Upper lobe of right lung (tissue), 1 donor: Measurements from ENCODE around the gene SLC5A6. TPM values are rescaled to one million over a fixed set of nuclear protein-coding genes. Genes with fewer than 3 reads are reported as not detected.

Source experiments
- ATAC-seq: fragments of 200-7000 bp; cut with Tn5 transposase; one replicate; pipeline ENCODE4 v1.9.1; 2020; ENCODE audit warnings: mild to moderate bottlenecking, moderate library complexity
- DNase-seq: peaks from one replicate; pipeline ENCODE4 v3.0.0-alpha.2; 2020
- H3K27ac ChIP-seq: fragments of 200-600 bp; one replicate; pipeline ENCODE4 v1.8.0; 2022
- H3K27me3 ChIP-seq: fragments of 200-600 bp; one replicate; pipeline ENCODE4 v1.8.0; 2022; ENCODE audit warnings: mild to moderate bottlenecking
- H3K36me3 ChIP-seq: fragments of 200-600 bp; one replicate; pipeline ENCODE4 v1.8.0; 2022
- H3K4me1 ChIP-seq: fragments of 200-600 bp; one replicate; pipeline ENCODE4 v1.8.0; 2022
- H3K4me3 ChIP-seq: fragments of 200-600 bp; one replicate; pipeline ENCODE4 v1.8.0; 2022; ENCODE audit warnings: mild to moderate bottlenecking
- H3K9me3 ChIP-seq: fragments of 200-600 bp; one replicate; pipeline ENCODE4 v1.8.0; 2022
- intact Hi-C: fragments of 100-400 bp; cut with DNase I; formaldehyde crosslinking; loops from one replicate; pipeline ENCODE4 v1.11.0; 2022
- total RNA-seq: library from RNA; stranded (reverse); fragmentation: NEBNext Ultra II Directional; extraction: Animal tissue kit (Norgen Biotek cat#: 25700); gene quantifications from one replicate; pipeline ENCODE4 v1.2.1, GENCODE V29; 2021
- TF ChIP-seq, protein P1 (sequence below): fragments of 200-600 bp; IDR thresholded peaks from one replicate; pipeline ENCODE4 v1.8.0; 2022; ENCODE audit warnings: antibody characterized with exemption
- donor health status: DM: no; HTN: yes; CAD: no; lungs with severe emphysema.

Gene SLC5A6
- total RNA-seq, 1 donor from 2014 or later: 24.5 TPM

DNA sequence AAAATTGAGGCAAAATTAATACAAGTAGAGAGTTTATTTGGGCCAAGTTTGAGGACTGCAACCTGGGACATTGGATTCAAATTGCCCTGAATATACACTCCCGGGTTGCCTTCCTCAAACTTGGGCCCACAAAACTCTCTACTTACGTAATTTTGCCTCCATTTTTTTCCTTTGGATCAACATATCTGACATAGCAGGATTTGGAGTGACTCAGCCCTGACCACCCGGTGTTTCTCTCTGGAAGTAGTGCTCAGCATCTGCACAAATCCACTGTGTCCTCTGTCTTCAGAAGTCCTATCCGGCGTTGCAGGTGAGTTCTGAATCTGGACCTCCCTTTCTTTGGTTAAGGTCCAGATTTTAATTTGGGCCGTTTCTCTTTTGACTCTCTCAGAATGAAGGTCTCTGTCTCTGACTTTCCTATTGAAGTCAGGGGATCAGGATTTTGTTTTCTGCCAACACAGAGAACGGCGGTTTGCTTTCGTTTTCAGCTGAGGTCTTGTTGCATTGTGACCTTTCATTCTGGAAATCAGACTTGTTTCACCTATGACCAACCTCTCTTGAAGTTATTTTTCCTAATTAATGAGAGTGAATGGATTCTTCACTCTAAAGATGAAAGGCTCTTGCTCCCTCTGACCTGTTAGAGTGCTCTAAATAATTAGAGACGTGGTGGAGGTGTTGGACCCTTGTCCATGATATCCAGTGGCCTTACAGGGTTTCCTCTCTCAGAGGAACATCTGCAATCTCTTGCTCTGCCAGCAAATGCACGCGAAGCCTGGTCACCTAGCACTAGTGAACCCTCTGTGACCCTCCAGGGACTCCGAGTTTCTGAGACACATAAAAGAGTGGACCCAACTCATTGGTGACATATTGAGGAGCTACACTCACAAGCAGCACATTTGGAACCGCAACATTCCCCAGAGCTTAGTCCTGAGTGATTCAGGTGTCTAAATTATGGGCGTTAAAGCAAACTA lies 49.6 kb downstream of the SLC5A6 start:
- Histone ChIP-seq H3K4me3 (no peak overlapping the region), H3K9me3 (no peaks in the 10 kb centered on the region), H3K36me3 (no peaks in the 10 kb centered on the region), H3K27ac (no peak overlapping the region), H3K27me3 (no peaks in the 10 kb centered on the region), H3K4me1 (no peaks in the 10 kb centered on the region)
- DNase-seq: no peak
- no peak for ATAC-seq
- intact Hi-C loops: no loop called here
- TF ChIP-seq, protein P1, sequence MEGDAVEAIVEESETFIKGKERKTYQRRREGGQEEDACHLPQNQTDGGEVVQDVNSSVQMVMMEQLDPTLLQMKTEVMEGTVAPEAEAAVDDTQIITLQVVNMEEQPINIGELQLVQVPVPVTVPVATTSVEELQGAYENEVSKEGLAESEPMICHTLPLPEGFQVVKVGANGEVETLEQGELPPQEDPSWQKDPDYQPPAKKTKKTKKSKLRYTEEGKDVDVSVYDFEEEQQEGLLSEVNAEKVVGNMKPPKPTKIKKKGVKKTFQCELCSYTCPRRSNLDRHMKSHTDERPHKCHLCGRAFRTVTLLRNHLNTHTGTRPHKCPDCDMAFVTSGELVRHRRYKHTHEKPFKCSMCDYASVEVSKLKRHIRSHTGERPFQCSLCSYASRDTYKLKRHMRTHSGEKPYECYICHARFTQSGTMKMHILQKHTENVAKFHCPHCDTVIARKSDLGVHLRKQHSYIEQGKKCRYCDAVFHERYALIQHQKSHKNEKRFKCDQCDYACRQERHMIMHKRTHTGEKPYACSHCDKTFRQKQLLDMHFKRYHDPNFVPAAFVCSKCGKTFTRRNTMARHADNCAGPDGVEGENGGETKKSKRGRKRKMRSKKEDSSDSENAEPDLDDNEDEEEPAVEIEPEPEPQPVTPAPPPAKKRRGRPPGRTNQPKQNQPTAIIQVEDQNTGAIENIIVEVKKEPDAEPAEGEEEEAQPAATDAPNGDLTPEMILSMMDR: no peak

DNA sequence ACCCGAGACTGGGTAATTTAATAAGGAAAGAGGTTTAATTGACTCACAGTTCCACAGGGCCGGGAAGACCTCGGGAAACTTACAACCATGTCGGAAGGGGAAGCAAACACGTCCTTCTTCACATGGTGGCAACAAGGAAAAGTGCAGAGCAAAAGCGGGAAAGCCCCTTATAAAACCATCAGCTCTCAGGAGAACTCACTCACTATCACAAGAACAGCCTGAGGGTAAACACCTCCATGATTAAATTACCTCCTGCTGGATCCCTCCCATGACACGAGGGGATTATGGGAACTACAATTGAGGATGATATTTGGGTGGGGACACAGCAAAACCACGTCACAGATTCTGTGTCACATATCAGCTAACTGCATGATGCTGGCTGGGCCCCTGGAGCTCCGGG lies 51.9 kb downstream of the SLC5A6 start:
- Histone ChIP-seq H3K36me3 (no peaks in the 10 kb centered on the region), H3K9me3 (no peaks in the 10 kb centered on the region), H3K27me3 (no peaks in the 10 kb centered on the region), H3K4me1 (no peaks in the 10 kb centered on the region), H3K4me3 (no peak overlapping the region), H3K27ac (no peak overlapping the region)
- intact Hi-C loops: no loop called here
- no peak for DNase-seq
- no peak for ATAC-seq
- TF ChIP-seq, protein P1: no peak

DNA sequence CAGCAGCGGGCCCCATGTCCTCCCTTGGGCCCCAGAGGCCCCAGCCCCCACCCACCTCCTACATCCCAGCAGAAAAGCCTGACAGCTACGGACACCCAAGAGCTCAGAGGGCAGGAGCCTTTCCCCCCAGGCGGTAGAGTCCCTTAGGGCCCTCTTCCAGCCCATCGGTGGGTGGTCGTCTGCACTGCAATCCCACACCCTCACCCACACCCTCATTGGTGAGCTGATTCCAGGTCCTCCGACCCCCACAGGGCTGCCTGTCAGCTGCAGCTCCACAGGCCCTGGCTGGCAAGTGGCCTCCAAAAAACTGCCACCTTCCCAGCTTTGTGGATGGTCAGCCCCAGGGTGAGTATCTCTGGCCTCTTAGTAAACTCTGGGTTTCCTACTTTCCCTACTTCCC lies 52.8 kb downstream of the SLC5A6 start:
- no peaks in the 10 kb centered on the region for H3K27me3 ChIP-seq
- intact Hi-C loops: no loop called here
- ATAC-seq: peak; percentile 19
- TF ChIP-seq, protein P1: no peak
- no peaks in the 10 kb centered on the region for H3K9me3 ChIP-seq
- H3K27ac ChIP-seq: no peak overlapping the region
- no peaks in the 10 kb centered on the region for H3K4me1 ChIP-seq
- no peak overlapping the region for H3K4me3 ChIP-seq
- H3K36me3 ChIP-seq: no peaks in the 10 kb centered on the region
- DNase-seq: no peak

DNA sequence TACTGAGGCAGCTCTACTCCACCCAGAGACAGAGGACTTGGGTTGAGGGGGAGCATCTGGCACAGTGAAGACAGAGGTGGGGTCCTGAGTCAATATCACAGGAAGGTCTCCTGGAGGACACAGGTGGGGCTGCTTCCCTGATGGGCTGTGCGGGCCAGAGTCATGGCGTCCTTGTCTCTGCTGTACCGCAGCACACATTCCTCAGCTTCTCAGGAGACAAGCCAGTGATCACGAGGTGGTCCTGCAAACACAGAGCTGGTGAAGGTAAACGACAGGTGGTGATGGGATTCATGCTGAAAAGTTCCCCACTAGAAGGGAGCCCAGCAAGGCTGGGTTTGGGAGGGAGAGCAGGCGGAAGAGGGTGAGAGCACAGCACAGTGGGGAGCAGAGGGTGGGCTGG lies 53.6 kb downstream of the SLC5A6 start:
- Histone ChIP-seq H3K36me3 (no peaks in the 10 kb centered on the region), H3K4me3 (no peak overlapping the region), H3K9me3 (no peaks in the 10 kb centered on the region), H3K27me3 (no peaks in the 10 kb centered on the region), H3K4me1 (no peaks in the 10 kb centered on the region), H3K27ac (no peak overlapping the region)
- DNase-seq (no peak), ATAC-seq (no peak)
- TF ChIP-seq, protein P1: no peak
- intact Hi-C loops: no loop called here

DNA sequence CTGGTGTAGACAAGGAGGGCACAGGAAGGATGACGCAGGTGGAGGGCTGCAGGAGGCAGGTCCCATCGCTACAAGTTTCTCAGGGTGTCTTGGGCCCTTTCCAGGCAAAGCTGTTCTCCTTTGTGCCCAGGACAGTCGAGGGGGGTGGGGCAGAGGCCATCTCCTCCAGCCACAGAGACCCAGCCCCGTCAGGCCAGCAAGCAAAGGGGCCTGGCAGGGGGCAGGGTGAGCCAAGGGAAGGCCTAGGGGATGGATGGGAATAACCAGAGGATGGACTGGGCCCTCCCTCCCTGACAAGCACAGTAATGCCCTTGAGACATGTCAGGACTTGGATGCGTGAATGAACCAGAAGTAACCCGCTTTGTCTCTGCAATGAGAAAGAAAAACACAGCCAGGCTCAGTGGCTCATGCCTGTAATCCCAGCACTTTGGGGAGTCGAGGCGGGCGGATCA lies 57.0 kb downstream of the SLC5A6 start:
- intact Hi-C loops: no loop called here
- TF ChIP-seq, protein P1: no peak
- no peak for ATAC-seq

More for the DNA sequence above, 57.0 kb downstream of the SLC5A6 start:
- Histone ChIP-seq H3K9me3 (no peaks in the 10 kb centered on the region), H3K4me3 (no peak overlapping the region), H3K27me3 (no peaks in the 10 kb centered on the region), H3K27ac (no peak overlapping the region), H3K4me1 (no peaks in the 10 kb centered on the region), H3K36me3 (no peaks in the 10 kb centered on the region)
- DNase-seq: no peak
